ENCODE data around the gene OR1L8.

- TF ChIP-seq CTCF (conservative IDR thresholded peaks at IDR 0.05; ENCODE audit: low read depth, low read length) (no peak), EZH2phosphoT487 (IDR thresholded peaks at IDR 0.05; ENCODE audit: borderline replicate concordance, low read length) (no peak), EZH2 (IDR thresholded peaks at IDR 0.05; ENCODE audit: low read length, unreplicated experiment) (no peak)
Measured at GRCh38 chr9:122567901-122568300, 15.3 kb downstream of the OR1L8 start.
